Hepatocyte (in vitro differentiated cells): ENCODE results near the gene EFNB2.

ENCODE experiments used
- CTCF ChIP-seq: fragments of 200-600 bp; sonication (generic); IDR thresholded peaks from 2 replicates; pipeline ENCODE4 v1.5.1; 2016; ENCODE audit warnings: antibody characterized with exemption, mild to moderate bottlenecking; ENCODE audit not compliant: poor library complexity
- EZH2 ChIP-seq: fragments of 200-600 bp; sonication (generic); IDR thresholded peaks from 2 replicates; pipeline ENCODE4 v1.6.1; 2016; ENCODE audit warnings: antibody characterized with exemption, mild to moderate bottlenecking, borderline replicate concordance

DNA sequence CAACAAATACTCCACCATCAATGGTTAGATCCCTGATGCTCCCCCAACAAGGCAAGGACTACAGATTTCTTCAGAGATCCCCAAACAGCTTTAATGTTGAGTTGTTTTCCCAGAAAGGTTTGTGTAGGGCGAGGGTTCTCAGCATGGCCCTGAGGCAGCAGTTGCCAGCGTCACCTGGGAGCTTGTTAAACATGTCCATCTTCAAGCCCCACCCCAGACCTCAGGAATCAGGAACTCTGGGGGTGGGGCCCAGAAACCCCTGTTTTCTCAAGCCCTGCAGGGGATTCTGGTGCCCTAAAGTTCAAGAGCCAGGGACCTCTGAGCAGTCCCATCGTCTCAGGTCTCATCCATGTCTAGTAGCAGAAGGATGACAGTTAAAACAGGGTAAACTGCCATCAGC, 9.6 kb downstream of the EFNB2 start:
- TF ChIP-seq CTCF (no peak), EZH2 (no peak)
